Measurements from ENCODE around the gene CIAO2B.
"Not testable (repeated sequence)": the region's sequence is repeated elsewhere in the genome, so short reads cannot be mapped to it uniquely, and the experiment has no call there.

CIAO2B gene

GRCh38 chr16:66903544-66904427 is 30.4 kb downstream of the CIAO2B start:
- no peak for DNase-seq (ENCODE audit: low read depth in 2 of 2)

- DNase-seq (ENCODE audit: low read depth in 2 of 2), result no peak
These were observed 31.3 kb downstream of the CIAO2B start for GRCh38 chr16:66902648-66903543.

GRCh38 chr16:66901626-66902025 is 32.6 kb downstream of the CIAO2B start:
- DNase-seq (ENCODE audit: low read depth in 2 of 2), result no peak

- no peak for DNase-seq (ENCODE audit: low read depth in 2 of 2)
These were observed 33.3 kb downstream of the CIAO2B start for GRCh38 chr16:66900721-66901441.

GRCh38 chr16:66899945-66900710 is 34.1 kb downstream of the CIAO2B start:
- DNase-seq (ENCODE audit: low read depth in 2 of 2), result no peak

GRCh38 chr16:66899310-66899944 is 34.8 kb downstream of the CIAO2B start:
- no peak for DNase-seq (ENCODE audit: low read depth in 2 of 2)

GRCh38 chr16:66898933-66899309 is 35.3 kb downstream of the CIAO2B start:
- DNase-seq (ENCODE audit: low read depth in 2 of 2), result no peak

- no peak for DNase-seq (ENCODE audit: low read depth in 2 of 2)
These were observed 36.0 kb downstream of the CIAO2B start for GRCh38 chr16:66898207-66898606.

GRCh38 chr16:66896682-66897081 is 37.5 kb downstream of the CIAO2B start:
- not testable (repeated sequence) for DNase-seq (ENCODE audit: low read depth in 2 of 2)

GRCh38 chr16:66895999-66896398 is 38.2 kb downstream of the CIAO2B start:
- DNase-seq (ENCODE audit: low read depth in 2 of 2), result no peak

- no peak for DNase-seq (ENCODE audit: low read depth in 2 of 2)
These were observed 38.6 kb downstream of the CIAO2B start for GRCh38 chr16:66895689-66895979.

GRCh38 chr16:66894948-66895688 is 39.1 kb downstream of the CIAO2B start:
- DNase-seq (ENCODE audit: low read depth in 2 of 2), result peak in 1 of 2 donors; percentile 30

GRCh38 chr16:66894055-66894454 is 40.1 kb downstream of the CIAO2B start:
- DNase-seq (ENCODE audit: low read depth in 2 of 2), result no peak

- no peak for DNase-seq (ENCODE audit: low read depth in 2 of 2)
These were observed 42.4 kb downstream of the CIAO2B start for GRCh38 chr16:66891797-66892196.

- no peak for DNase-seq (ENCODE audit: low read depth in 2 of 2)
These were observed 42.8 kb downstream of the CIAO2B start for GRCh38 chr16:66891360-66891759.

GRCh38 chr16:66890799-66891198 is 43.4 kb downstream of the CIAO2B start:
- no peak for DNase-seq (ENCODE audit: low read depth in 2 of 2)

- DNase-seq (ENCODE audit: low read depth in 2 of 2), result no peak
These were observed 44.6 kb downstream of the CIAO2B start for GRCh38 chr16:66889622-66890021.

- DNase-seq (ENCODE audit: low read depth in 2 of 2), result no peak
These were observed 45.3 kb downstream of the CIAO2B start for GRCh38 chr16:66888647-66889615.

- no peak for DNase-seq (ENCODE audit: low read depth in 2 of 2)
These were observed 47.3 kb downstream of the CIAO2B start for GRCh38 chr16:66886914-66887313.
